CD4-positive, alpha-beta T cell treated with Interleukin-17A for 1 hour (primary cell): ENCODE results near the gene RERE.

Experiments
- DNase-seq: peaks from one replicate; pipeline ENCODE4 v3.0.0-alpha.2; 2020

The RERE gene

DNA sequence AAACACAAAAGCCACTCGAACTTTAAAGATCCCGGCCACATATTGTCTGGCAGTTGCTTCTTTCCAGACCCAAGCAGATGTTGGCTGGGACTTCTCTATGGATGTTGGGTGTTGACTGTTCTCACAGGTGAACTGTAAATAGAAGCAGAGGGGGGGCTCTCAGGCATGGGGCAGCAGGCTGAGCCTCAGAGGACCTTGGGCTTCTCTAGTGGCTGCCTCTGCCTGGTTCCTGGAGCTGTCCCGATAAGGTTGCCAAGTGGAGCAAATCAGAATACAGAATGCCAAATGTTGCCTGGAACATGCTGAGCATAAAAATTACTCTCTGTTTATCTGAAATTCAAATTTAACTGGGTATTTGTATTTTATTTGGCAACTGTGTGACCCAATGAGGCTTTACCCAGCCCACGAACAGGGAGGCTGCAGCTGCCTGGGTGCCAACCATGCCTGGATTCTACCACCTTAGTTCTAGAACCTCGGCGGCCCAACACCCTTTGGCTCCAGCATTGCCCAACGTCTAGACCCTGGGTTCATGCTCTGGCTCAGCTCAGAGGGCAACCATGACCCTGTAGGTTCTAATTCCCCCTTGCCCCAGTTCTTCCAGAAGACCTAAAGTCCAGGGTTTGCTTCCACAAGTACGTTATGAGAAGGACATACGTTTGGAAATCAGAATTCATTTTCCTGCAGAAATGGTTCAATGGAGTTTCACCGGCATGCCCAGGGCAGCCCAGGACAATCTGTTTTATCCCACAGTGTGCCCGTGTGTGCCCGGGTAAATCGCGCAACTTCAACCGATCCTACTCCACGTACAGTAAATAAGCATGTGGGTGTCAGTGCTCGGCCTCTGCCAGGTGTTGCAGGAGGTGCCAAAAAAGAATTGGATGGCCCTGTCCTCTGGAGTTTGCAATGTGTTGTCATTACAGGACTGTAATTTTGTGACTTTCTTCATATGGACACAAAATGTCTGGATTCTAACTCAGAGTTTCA lies 504.9 kb downstream of the RERE start:
- no peak for DNase-seq

DNA sequence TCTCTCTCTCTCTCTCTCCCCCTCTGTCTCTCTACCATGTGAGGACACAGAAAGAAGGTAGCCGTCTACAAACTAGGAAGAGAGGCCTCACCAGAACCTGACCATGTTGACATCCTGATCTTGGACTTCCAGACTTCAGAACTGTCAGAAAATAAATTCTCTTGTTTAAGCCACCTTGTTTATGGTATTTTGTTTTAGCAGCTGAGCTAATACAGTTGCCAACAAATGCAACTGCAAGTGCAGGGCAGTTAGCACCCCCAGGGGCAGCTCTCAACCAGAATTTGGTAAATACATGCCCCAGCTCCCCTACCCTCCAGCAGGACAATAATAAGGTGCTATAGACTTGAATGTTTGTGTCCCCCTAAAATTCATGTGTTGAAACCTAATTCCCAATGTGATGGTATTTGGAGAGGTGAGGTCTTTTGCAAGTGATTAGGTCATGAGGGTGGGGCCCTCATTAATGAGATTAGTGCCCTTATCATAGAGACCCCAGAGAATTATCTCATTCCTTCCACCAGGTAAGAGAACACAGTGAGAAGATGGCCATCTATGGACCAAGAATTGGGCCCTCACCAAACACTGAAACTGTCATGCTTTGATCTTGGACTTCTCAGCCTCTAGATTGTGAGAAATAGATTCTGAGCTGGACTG lies 506.2 kb downstream of the RERE start:
- DNase-seq, result no peak

DNA sequence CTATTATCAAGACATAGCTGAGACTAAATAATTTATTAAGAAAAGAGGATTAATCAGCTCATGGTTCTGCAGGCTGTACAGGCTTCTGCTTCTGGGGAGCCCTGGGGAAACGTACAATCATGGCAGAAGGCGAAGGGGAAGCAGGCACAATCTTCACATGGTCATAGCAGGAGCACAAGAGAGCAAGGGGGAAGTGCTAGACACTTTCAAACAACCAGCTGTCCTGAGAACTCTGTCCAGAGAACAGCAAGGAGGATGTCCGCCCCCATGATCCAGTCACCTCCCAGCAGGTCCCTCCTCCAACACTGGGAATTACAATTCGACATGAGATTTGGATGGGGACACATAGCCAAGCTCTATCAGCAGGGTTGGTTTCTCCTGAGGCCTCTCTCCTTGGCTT lies 509.8 kb downstream of the RERE start:
- no peak for DNase-seq

DNA sequence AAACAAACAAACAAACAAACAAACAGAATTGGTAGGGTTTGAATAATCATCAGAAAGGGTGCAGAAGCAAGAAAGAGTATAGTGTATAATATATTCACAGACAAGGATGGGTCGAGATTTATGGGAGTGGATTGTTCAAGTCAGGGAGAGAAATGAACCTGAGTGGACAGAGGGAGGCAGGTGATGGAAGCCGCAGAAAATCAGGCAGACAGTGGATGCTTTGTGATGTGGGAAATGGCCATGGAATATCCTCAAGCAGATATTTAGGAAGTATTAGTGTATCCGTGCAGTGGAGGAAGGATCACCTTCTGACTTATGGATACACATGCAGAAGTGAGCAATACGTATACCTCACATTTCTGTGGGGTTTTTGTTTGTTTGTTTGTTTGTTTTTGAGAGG lies 513.6 kb downstream of the RERE start:
- DNase-seq, result no peak

DNA sequence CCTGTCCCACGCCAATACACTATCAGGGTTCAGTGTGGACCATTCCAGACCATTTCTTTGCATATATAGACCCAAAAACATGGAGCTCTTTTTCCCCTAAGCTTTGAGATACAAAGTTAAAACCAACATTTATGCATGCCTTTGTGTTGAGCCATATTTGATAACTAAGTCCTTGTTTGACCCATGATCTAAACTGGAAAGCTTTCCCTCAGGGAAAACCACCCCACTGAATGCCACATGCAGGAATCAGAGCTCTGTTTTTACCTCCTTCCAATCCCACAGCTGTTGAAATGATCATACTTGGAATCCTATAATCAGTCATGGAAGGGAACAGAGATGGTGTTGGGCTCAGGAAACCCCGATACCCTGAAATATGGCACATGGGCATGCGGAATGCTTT lies 514.3 kb downstream of the RERE start:
- no peak for DNase-seq
